Liver (tissue), 9 donors: Measurements from ENCODE around the gene NCAPG2. TPM values are rescaled to one million over a fixed set of nuclear protein-coding genes. Genes with fewer than 3 reads are reported as not detected.

ENCODE experiments used
- DNase-seq: peaks from one replicate; pipeline ENCODE4 v3.0.0-alpha.2; 2017; ENCODE audit warnings: low spot score
- H3K27ac ChIP-seq, 2 donors: one replicate each; pipeline ENCODE4 v1.7.0; 2013; ENCODE audit warnings: inconsistent platforms in 2 of 2, low read length in 2 of 2, control low read depth in 1 of 2, low read depth in 1 of 2, mild to moderate bottlenecking in 1 of 2
- H3K27me3 ChIP-seq, 4 donors: one replicate each; pipeline versions ENCODE4 v1.6.1 to v1.7.0; 2013; ENCODE audit warnings: low read length in 3 of 4, inconsistent platforms in 1 of 4, mild to moderate bottlenecking in 1 of 4, moderate library complexity in 1 of 4; ENCODE audit not compliant: control insufficient read depth in 4 of 4, insufficient read depth in 4 of 4
- H3K36me3 ChIP-seq, 4 donors: one replicate each; pipeline versions ENCODE4 v1.6.1 to v1.7.0; 2013; ENCODE audit warnings: low read length in 3 of 4, mild to moderate bottlenecking in 3 of 4, low read depth in 1 of 4, moderate library complexity in 1 of 4; ENCODE audit not compliant: control insufficient read depth in 4 of 4, insufficient read depth in 3 of 4
- H3K4me1 ChIP-seq, 4 donors: one replicate each; pipeline versions ENCODE4 v1.6.1 to v1.7.0; 2013; ENCODE audit warnings: low read length in 3 of 4, mild to moderate bottlenecking in 3 of 4, moderate library complexity in 1 of 4; ENCODE audit not compliant: control insufficient read depth in 4 of 4, insufficient read depth in 4 of 4
- H3K4me3 ChIP-seq, 3 donors: one replicate each; pipeline versions ENCODE4 v1.6.1 to v1.7.0; 2013; ENCODE audit warnings: low read length in 3 of 3, control low read depth in 1 of 3, low read depth in 1 of 3, mild to moderate bottlenecking in 1 of 3
- H3K9ac ChIP-seq, 2 donors: one replicate each; pipeline ENCODE4 v1.7.0; 2013; ENCODE audit warnings: low read length in 2 of 2, mild to moderate bottlenecking in 2 of 2, moderate library complexity in 2 of 2, control low read depth in 1 of 2, low read depth in 1 of 2
- H3K9me3 ChIP-seq, 4 donors: one replicate each; pipeline versions ENCODE4 v1.6.1 to v1.7.0; 2013; ENCODE audit warnings: low read length in 3 of 4; ENCODE audit not compliant: control insufficient read depth in 4 of 4
- EGR1 ChIP-seq, 2 donors: IDR thresholded peaks; 2 replicates each; pipeline ENCODE4 v1.6.1; 2016 to 2018; ENCODE audit warnings: antibody characterized with exemption in 2 of 2, low read depth in 2 of 2
- GABPA ChIP-seq, 2 donors: IDR thresholded peaks in 1 of 2; conservative IDR thresholded peaks in 1 of 2; 2 replicates each; pipeline ENCODE4 v1.6.1; 2016; ENCODE audit warnings: antibody characterized with exemption in 2 of 2, mild to moderate bottlenecking in 1 of 2, moderate library complexity in 1 of 2
- HNF4A ChIP-seq, 2 donors: conservative IDR thresholded peaks; 2 replicates each; pipeline ENCODE4 v1.6.1; 2016; ENCODE audit warnings: antibody characterized with exemption in 2 of 2, mild to moderate bottlenecking in 2 of 2
- JUND ChIP-seq, 2 donors: IDR thresholded peaks; 2 replicates each; pipeline ENCODE4 v1.6.1; 2016; ENCODE audit warnings: antibody characterized with exemption in 2 of 2
- RAD21 ChIP-seq, 2 donors: IDR thresholded peaks; 2 replicates each; pipeline ENCODE4 v1.6.1; 2016; ENCODE audit warnings: antibody characterized with exemption in 2 of 2, mild to moderate bottlenecking in 2 of 2
- TAF1 ChIP-seq: conservative IDR thresholded peaks from 2 replicates; pipeline ENCODE4 v1.6.1; 2016; ENCODE audit warnings: antibody characterized with exemption, mild to moderate bottlenecking
- YY1 ChIP-seq: IDR thresholded peaks from 2 replicates; pipeline ENCODE4 v1.6.1; 2016; ENCODE audit warnings: antibody characterized with exemption, mild to moderate bottlenecking
- WGBS: extraction: QIAGEN DNeasy Blood & Tissue Kit; methylation state at CpG from one replicate; pipeline ENCODE4 v1.1.7; 2013; 5-methylcytosine and 5-hydroxymethylcytosine counted together
- polyA plus RNA-seq, 2 donors: library from polyadenylated mRNA; stranded (reverse) in 1 of 2; unstranded in 1 of 2; fragments of 200-250 nt in 1 of 2; fragments of >200 nt in 1 of 2; fragmentation: Nextera tagmentation in 1 of 2; extraction: Ambion mirVana in 1 of 2; gene quantifications; one replicate each; pipeline versions ENCODE4 v1.2.1 to v1.2.3, GENCODE V29; 2013 to 2015
- total RNA-seq, 2 donors: library from RNA; depleted of rRNA; stranded (reverse); fragments of >200 nt; gene quantifications; one replicate each; pipeline ENCODE4 v1.2.3, GENCODE V29; 2014
- TF ChIP-seq, protein P1 (sequence below): IDR thresholded peaks from 2 replicates; pipeline ENCODE4 v1.6.1; 2016; ENCODE audit warnings: antibody characterized with exemption
- TF ChIP-seq, protein P2 (sequence below): IDR thresholded peaks from 2 replicates; pipeline ENCODE4 v1.6.1; 2016; ENCODE audit warnings: antibody characterized with exemption
- TF ChIP-seq, protein P3 (sequence below): IDR thresholded peaks from 2 replicates; pipeline ENCODE4 v1.6.1; 2016; ENCODE audit warnings: antibody characterized with exemption, mild to moderate bottlenecking
- TF ChIP-seq, protein P4 (sequence below): fragments of 150-350 bp; IDR thresholded peaks from 2 replicates; pipeline ENCODE4 v1.5.1; 2017; ENCODE audit warnings: improper control_type of control experiment, low read depth, low read length; ENCODE audit not compliant: missing input control
- TF ChIP-seq, protein P5 (sequence below): IDR thresholded peaks from 2 replicates; pipeline ENCODE4 v1.6.1; 2016; ENCODE audit warnings: antibody characterized with exemption
- donor health status: healthy.
- donor health status: healthy.
- donor health status: healthy.
- donor health status: healthy.
- donor health status: healthy.

NCAPG2 gene
- total and polyA plus RNA-seq, 4 donors = 0.89 to 37.4 (median 3.7) TPM

DNA sequence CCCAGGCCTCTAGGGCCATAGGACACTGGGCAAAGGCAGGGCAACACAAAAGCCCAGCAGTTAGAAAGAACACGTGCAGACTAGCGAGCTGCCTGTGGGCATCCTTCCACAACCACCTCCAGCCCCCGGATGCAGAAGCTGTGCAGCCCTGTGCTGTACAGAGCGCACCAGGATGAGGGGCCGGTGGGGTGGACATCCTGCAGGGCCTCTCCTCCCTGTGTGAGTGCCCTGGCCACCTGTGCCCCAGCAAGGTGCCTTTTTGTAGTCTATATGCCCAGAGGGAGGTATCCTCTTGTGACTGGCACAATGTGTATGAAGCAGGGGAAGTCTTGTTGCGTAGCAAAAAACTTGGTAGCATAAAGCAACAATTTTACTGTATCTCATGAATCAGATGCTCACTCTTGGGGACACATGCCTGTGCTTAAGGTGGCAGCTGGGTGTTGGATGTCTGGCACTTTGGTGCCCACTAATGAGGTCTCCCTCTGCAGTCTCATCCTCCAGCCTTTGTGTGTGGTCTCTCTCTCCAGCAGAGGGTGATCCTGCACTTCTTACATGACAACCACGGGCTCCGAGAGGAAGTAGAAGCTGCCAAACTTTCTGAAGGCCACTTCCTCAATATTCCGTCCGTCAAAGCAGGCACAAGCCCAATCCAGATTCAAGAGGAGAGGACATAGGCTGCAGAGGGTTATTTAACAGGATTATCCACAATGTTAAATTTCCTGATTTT lies 8.7 kb downstream of the NCAPG2 start (continued):
- TF ChIP-seq, protein P1, sequence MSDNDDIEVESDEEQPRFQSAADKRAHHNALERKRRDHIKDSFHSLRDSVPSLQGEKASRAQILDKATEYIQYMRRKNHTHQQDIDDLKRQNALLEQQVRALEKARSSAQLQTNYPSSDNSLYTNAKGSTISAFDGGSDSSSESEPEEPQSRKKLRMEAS = no peak
- TF ChIP-seq JUND (IDR thresholded peaks at IDR 0.05) (no peak), HNF4A (conservative IDR thresholded peaks at IDR 0.05) (no peak), RAD21 (IDR thresholded peaks at IDR 0.05) (peak; percentile 84 to 89)

DNA sequence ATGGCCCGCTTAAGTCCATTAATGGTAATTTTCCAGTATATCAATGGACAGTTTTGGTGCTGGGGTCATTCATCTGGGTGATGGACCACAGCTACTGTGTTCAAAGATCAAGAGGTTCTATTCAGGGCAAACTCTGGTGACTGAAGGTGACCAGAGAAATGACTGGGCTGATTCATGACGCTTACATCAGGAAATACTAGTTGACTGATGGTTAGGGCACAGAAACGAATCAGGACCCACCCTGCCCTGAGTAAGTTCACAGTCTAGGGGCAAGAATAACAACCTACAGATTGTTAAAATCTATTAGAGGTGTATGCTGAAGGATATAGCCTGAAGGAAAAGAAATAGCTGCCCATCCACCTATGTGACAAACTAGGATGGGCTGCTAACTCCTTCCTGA lies 9.5 kb downstream of the NCAPG2 start:
- Histone ChIP-seq H3K27me3 (no peaks in the 10 kb centered on the region), H3K36me3 (peaks cover 0 to 1% (median 0%) of the 10 kb centered on the region in 4 donors), H3K27ac (no peak overlapping the region), H3K9me3 (no peaks in the 10 kb centered on the region), H3K9ac (no peak overlapping the region), H3K4me1 (no peaks in the 10 kb centered on the region), H3K4me3 (no peak overlapping the region)
- no peak for DNase-seq
- TF ChIP-seq EGR1 (IDR thresholded peaks at IDR 0.05; ENCODE audit: low read depth in 2 of 2) (no peak), TAF1 (no peak), GABPA (IDR thresholded peaks at IDR 0.05 in 1 of 2, conservative IDR thresholded peaks at IDR 0.05 in 1 of 2) (no peak), YY1 (no peak), JUND (IDR thresholded peaks at IDR 0.05) (no peak), RAD21 (IDR thresholded peaks at IDR 0.05) (no peak), HNF4A (conservative IDR thresholded peaks at IDR 0.05) (no peak)
- TF ChIP-seq, protein P2, sequence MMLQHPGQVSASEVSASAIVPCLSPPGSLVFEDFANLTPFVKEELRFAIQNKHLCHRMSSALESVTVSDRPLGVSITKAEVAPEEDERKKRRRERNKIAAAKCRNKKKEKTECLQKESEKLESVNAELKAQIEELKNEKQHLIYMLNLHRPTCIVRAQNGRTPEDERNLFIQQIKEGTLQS = no peak
- TF ChIP-seq, protein P1 = no peak
- TF ChIP-seq, protein P3, sequence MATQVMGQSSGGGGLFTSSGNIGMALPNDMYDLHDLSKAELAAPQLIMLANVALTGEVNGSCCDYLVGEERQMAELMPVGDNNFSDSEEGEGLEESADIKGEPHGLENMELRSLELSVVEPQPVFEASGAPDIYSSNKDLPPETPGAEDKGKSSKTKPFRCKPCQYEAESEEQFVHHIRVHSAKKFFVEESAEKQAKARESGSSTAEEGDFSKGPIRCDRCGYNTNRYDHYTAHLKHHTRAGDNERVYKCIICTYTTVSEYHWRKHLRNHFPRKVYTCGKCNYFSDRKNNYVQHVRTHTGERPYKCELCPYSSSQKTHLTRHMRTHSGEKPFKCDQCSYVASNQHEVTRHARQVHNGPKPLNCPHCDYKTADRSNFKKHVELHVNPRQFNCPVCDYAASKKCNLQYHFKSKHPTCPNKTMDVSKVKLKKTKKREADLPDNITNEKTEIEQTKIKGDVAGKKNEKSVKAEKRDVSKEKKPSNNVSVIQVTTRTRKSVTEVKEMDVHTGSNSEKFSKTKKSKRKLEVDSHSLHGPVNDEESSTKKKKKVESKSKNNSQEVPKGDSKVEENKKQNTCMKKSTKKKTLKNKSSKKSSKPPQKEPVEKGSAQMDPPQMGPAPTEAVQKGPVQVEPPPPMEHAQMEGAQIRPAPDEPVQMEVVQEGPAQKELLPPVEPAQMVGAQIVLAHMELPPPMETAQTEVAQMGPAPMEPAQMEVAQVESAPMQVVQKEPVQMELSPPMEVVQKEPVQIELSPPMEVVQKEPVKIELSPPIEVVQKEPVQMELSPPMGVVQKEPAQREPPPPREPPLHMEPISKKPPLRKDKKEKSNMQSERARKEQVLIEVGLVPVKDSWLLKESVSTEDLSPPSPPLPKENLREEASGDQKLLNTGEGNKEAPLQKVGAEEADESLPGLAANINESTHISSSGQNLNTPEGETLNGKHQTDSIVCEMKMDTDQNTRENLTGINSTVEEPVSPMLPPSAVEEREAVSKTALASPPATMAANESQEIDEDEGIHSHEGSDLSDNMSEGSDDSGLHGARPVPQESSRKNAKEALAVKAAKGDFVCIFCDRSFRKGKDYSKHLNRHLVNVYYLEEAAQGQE = no peak
- TF ChIP-seq, protein P4, sequence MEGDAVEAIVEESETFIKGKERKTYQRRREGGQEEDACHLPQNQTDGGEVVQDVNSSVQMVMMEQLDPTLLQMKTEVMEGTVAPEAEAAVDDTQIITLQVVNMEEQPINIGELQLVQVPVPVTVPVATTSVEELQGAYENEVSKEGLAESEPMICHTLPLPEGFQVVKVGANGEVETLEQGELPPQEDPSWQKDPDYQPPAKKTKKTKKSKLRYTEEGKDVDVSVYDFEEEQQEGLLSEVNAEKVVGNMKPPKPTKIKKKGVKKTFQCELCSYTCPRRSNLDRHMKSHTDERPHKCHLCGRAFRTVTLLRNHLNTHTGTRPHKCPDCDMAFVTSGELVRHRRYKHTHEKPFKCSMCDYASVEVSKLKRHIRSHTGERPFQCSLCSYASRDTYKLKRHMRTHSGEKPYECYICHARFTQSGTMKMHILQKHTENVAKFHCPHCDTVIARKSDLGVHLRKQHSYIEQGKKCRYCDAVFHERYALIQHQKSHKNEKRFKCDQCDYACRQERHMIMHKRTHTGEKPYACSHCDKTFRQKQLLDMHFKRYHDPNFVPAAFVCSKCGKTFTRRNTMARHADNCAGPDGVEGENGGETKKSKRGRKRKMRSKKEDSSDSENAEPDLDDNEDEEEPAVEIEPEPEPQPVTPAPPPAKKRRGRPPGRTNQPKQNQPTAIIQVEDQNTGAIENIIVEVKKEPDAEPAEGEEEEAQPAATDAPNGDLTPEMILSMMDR = no peak
- TF ChIP-seq, protein P5, sequence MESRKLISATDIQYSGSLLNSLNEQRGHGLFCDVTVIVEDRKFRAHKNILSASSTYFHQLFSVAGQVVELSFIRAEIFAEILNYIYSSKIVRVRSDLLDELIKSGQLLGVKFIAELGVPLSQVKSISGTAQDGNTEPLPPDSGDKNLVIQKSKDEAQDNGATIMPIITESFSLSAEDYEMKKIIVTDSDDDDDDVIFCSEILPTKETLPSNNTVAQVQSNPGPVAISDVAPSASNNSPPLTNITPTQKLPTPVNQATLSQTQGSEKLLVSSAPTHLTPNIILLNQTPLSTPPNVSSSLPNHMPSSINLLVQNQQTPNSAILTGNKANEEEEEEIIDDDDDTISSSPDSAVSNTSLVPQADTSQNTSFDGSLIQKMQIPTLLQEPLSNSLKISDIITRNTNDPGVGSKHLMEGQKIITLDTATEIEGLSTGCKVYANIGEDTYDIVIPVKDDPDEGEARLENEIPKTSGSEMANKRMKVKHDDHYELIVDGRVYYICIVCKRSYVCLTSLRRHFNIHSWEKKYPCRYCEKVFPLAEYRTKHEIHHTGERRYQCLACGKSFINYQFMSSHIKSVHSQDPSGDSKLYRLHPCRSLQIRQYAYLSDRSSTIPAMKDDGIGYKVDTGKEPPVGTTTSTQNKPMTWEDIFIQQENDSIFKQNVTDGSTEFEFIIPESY = no peak
- 65% methylated on average over 3 of the region's 3 CpGs for WGBS
